G401.6 (cell line): ENCODE results near the gene CCDC27.
"Not testable (repeated sequence)": the region's sequence is repeated elsewhere in the genome, so short reads cannot be mapped to it uniquely, and the experiment has no call there.

Experiments
- FAIRE-seq: peaks from 2 replicates; lab custom pipeline; 2012; peaks lifted over from hg19 to GRCh38; lab: Jason Lieb, UNC

CCDC27 gene

DNA sequence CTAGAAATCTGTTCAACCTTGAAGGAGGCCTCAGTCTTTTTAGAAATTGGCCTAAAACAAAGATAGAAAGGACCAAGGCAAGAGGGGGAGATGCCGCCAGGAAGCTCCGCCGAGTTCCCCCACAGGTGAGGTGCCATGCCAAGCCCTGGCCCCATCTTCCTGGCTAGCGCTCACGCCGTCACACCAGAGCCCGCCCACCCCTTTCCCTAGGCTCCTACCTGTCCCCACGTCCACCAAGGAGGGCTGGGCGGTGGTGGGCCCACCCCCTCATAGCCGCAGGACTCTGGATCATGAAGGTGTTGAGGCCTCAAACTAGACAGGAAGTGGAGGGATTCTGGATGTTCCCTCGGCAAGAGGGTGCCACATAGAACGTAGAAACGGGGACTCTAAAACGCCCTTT, 15.5 kb upstream of the CCDC27 start:
- no peak for FAIRE-seq

DNA sequence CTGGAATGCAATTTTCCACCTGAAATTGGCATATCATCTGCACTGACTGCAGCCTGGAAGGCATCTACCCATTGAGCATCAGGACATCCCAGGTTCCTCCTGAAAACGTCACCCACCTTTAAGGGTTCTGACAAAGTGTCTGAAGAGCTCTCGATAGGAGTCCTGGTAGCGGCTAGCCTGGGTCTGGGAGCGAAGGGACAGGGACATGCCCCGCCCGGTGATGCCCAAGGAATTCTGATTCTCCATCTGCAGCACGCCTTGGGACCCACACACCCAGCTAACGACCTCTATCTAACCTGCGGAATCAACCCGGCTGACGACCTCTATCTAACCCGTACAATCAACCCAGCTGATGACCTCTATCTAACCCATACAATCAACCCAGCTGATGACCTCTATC, 13.3 kb upstream of the CCDC27 start:
- no peak for FAIRE-seq

DNA sequence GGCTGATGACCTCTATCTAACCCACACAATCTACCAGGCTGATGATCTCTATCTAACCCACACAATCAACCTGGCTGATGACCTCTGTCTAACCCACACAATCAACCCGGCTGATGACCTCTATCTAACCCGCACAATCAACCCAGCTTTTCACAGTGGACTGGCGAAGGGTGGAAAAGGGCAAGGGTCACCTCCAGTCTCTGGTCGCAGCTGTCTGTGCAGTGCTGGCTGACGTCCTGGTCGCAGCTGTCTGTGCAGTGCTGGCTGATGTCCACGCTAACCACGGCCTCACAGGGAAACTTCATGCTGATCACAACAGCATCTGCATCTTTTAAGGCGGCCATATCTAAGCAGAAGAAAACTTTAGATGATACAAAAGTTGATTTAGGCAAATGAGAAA, 12.2 kb upstream of the CCDC27 start:
- no peak for FAIRE-seq

DNA sequence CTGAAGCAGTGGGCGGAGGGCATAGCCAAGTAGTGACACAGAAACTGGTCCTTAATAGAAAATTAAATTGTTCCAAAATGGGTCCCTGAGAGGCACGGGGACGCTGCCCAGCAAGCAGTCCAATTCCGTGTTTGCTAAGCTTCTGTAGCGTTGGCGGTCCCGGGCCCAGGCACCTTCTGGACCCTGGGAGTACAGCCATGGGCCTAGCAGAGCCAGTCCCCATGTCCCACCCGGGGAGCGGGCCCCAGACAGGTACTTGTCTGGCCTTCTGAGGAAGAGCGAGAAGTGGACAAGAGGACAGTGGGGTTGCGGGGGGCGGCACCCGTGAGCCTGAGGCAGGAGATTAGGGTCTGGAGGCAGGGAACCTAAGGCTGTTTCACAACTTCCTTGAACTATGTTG, 11.5 kb upstream of the CCDC27 start:
- FAIRE-seq: no peak

DNA sequence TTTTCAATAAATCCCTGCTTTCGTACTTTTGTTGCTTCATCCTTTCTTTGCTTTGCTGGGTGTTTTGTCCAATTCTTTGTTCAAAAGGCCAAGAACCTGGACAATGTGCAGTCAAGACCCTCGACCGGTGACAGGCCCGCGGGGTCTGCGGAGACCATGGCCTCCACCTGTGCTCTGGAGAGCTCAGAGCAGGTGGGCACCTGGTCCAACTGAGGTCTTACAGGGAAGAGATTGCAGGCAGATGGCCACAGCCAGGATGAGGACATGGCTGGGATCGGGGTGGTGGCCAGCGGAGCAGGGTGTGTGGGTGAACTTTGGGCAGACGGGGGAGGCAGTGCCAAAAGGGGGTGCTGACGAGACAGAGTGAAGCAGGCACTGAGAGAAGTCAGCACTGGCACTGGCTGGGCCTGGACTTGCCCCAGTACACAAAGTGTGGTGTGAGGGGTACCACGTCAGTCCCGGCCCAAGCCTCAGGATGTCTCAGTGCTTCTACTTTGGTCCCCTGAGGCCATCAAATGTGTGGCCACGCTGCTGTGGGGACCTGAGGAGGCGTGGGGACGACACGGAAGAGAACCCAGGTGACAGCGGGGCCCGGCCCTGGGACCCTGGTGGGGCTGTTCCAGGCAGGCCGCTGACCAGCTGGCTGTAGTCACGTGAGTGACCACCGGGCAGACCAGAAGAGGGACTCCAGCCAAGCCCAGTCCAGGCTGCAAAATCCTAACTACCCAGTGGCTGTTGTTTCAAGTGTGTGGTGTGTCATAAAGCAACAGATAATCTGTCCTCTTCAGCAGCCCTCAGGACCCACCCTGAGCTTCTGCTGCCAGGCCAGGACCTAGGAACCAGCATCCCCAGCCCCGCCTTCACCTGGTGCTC, 10.4 kb upstream of the CCDC27 start:
- FAIRE-seq: no peak

DNA sequence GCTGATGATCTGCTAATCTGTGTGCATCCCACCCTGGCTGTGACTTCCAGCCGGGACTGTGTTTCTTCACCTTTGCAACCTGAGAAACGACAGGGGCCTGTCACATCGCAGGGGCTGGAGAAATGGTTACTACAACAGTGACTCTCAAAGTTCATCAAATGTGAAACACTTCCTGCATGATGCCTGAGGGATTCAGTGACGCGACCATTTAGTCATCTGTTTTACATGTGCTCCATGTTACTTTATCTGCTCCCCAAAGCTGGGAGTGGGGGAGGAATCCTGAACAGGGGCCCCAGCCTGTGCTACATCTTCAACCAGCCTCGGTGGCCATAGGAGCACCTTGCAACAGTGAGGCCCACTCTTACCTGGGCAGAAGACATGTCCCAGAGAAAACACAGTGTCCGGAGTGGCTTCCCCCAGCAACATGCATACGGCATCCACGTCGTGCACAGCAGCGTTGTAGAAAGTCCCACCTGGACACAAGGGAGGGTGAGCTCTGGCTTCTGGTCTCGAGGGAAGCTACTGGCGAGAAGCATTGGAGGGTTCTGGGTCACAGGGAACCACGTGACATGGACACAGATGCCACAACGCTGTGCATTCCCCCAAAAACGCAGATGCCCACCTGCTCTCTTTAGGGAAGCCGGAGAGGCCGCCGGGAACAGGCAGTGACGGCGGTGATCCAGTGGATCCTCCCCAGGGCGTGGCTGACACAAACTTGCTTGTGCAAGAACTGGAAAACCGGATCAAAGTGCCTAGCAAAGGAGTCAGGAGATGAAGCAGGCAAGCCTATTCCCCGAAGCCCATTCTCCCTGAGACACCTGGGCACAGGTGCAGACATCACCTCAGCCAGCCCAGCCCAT, 9.6 kb upstream of the CCDC27 start:
- FAIRE-seq: no peak

DNA sequence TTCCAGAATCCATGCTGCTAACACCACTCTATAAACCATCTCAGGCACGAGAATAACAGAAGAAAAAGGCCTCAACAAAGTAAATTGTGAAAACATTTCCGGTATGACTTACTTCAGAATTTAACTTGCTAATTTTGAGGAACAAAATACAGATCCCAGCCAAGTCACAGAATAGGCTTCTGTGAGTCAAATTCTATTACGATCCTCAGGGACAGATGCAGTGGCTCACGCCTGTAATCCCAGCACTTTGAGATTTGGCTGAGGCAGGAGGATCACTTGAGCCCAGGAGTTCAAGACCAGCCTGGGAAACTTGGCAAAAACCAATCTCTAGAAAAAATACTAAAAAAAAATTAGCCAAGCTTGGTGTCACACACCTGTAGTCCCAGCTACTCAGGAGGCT, 8.8 kb upstream of the CCDC27 start:
- no peak for FAIRE-seq

DNA sequence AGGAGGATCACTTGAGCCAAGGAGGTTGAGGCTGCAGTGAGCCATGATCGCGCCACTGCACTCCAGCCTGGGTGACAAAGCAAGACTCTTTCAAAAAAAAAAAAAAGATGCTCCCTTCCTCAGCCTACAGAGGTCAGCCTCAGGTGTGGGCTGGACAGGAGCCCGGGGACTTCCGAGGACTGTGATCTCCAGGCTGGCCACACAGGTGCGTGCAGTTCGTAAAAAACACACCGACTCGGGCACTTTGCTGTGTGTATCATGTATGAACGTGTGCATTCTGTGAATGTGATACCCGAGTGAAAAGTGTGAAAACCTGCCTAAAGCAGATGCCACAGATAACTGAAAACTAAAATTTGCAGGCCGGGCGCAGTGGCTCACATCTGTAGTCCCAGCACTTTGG, 8.4 kb upstream of the CCDC27 start:
- FAIRE-seq: no peak

DNA sequence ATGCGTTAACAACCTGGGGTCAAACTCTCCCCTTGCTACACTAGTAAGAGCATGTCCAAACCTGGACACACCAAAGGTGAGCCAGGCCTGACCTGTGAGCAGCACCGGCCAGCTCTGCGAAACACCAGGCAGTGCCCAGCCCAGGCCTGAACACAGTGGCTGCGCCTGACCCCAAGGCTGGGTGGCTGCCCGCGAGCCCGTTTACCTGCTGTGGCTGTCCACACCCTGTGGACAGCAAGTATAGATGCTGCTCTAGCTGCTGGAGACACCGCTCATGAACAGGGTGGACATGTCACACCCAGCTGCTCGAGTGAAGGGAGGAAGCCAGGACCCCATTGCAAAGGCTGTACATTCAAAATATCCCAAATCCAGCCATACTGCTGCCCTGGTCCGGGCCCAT, 7.6 kb upstream of the CCDC27 start:
- no peak for FAIRE-seq

DNA sequence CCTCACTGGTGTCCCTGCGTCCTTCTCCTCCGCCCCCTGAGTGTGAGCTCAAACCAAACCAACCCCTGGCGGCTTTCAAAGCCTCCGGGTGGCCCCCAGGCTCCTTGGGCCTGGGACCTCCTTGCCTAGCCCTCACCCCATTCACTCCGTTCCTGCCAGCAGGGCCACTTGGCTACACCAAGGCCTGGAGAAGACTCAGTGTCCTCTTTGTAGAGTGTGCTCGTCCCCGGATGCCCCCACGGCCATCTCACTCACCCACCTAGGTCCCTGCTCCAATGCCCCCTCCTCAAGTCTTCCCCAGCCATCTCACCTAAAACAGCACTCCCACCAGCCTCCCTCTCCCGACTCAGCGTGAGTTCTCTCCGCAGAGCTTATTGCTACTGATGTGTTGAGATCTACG, 7.2 kb upstream of the CCDC27 start:
- FAIRE-seq: no peak

DNA sequence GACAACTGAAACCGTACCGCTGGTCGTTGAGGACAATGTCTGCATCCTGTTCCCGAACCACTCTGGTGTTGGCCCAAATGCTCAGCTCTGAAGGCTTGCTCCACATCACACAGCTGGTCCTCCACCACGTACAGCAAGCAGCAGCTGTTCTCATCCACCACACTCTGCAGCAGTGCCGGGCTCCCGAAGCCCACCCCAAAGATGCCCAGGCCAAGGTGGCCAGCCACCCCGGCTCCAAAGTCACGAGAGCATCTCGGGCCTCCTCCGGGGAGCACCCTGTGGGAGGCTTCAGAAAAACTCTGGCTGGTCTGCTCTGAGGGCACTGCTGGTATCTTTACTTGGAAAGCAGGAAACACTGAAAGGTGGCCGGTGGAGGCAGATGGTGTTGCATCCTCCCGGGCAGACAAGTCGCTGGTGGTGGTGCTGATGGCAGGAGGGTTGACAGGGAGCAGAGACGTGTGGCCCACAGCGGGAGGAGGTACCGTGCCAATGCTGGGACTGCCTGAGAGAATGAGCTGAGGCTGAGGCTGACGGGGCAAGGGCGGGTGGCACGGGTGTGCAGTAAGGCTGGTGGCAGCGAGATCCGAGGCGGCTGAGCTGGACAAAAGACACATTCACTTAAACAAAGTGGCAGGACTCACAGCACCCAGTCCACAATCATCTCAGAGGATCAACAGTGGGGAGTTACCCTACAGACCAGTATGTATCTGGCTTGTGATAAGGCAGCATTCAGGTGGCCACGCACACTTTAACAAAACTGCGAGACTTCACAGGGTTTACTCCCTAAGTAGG, 6.5 kb upstream of the CCDC27 start:
- no peak for FAIRE-seq

DNA sequence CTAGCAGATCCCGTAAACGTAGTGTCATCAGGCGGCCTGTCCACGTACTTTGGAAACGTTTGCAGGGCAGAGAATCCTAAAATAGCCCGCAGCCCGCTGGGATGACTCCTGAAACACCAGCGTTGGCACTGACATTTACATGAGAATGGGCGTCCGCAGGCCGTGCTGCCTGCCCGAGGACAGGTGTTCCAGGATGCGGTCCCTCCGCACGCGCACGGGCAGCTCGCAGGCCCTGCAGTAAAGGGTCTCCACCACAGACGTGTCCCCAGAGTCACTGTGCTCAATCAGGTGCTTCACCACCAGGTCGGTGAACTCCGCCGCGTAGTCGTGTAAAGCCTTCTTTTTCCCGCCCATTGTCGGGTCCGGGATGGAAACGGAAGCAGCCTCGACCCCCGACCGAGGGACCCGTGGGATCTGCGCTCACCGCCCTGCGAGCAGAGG, 5.8 kb upstream of the CCDC27 start:
- FAIRE-seq: no peak

DNA sequence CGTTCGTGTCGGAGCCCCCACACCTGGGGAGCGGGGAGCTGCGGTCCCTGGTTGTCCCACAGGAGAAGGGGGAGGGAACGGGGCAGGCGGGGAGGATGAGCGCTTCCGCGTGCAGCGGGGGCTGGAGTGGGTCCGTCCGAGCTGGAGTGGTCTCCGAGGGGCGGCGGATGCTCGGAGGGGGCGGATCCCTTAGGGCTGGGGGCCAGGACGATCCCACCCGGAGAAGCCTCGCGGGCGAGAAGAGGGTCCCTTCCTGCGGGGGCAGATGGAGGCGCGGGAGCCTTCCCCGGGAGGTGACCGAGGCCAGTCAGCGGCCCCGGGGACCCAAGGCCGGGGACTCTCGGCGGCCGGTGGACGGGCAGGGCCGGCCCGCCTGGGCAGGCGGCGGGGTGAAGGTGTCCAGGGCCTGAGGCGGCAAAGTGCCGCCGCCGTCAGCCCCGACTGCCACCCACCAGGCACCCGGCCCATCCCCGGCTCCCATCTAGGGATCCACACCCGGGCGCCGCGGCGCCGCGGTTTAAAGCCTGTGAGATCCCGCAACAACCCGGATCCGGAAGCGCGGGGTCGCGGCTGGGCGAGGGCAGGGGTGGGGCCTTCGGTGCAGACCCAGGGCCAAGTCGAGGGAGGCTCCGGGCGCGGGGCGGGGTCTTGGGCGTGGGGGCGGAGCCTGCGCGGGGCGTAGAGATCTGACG, 5.3 kb upstream of the CCDC27 start:
- no peak for FAIRE-seq

DNA sequence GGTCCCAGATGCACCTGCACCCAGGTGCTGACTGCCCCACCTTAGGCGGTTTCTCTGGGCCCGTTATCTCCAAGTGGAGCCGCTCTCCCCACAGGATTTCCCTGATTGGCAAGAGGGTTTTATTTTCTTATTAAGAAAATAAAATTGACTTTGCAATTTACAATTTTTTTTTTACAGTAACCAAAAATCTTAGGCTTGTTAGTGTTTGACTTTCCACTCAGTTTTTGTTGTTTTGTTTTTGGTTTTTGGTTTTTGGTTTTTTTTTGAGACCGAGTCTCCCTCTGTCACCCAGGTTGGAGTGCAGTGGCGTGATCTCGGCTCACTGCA, 4.8 kb upstream of the CCDC27 start:
- FAIRE-seq: no peak

DNA sequence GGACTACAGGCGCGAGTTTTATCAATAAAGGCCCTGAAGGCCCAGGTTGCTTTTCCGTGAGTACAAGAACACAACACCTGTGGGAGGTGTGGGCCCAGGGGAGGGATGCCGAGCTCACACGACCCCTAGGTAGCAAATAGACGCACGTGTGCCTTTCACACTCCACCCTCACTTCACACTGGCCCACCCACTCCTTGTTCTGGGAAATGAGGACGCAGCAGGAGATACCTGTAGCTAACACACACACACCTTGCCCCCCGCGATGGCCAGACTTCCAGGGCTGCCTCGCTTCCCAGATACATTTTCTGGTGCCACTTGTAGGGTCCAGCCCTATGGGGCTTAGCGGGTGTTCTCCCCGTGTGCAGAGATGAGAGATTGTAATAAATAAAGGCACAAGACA, 4.3 kb upstream of the CCDC27 start:
- FAIRE-seq: no peak

DNA sequence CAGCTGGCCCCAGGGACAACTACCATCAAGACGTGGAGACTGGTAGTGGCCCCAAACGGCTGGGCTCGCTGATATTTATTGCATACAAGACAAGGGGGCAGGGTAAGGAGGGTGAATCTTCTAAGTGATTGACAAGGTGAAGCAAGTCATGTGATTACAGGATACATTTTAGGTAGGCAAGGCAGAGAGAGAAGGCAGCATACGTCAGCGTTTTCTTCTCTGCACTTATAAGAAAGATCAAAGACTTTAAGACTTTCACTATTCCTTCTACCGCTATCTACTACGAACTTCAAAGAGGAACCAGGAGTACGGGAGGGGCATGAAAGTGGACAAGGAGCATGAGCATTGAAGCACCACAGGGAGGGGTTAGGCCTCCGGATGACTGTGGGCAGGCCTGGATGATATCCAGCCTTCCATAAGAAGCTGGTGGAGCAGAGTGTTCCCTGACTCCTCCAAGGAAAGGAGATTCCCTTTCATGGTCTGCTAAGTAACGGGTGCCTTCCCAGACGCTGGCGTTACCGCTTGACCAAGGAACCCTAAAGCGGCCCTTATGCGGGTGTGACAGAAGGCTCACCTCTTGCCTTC, 3.8 kb upstream of the CCDC27 start:
- FAIRE-seq: not testable (repeated sequence)

DNA sequence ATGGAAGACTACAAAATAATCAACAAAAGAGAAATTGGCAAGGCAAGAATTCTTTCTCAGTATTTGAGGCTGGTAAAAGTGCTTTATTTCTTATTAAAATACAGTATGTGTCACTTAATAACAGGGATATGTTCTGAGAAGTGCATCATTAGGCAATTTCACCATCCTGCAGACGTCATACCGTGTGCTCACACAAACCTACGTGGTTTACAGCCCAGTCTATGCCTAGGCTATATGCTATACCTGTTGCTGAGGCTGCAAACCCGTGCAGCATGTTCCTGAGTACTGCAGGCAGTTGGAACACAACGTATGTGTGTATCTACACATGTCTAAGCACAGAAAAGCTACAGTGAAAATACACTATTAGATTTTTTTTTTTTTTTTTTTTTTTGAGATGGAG, 2.7 kb upstream of the CCDC27 start:
- no peak for FAIRE-seq

DNA sequence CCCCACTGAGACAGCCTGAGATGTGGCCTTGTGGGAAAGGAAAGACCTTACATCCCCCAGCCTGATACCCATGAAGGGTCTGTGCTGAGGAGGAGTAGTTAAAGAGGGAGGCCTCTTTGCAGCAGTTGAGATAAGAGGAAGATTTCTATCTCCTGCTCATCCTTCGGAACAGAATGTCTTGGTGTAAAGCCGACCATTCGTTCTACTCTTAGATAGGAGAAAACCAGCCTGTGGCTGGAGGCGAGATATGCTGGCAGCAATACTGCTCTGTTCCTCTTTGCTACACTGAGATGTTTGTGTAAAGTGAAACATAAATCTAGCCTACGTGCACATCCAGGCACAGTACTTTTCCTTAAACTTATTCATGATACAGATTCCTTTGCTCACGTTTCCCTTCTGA, 1.5 kb upstream of the CCDC27 start:
- FAIRE-seq: no peak

DNA sequence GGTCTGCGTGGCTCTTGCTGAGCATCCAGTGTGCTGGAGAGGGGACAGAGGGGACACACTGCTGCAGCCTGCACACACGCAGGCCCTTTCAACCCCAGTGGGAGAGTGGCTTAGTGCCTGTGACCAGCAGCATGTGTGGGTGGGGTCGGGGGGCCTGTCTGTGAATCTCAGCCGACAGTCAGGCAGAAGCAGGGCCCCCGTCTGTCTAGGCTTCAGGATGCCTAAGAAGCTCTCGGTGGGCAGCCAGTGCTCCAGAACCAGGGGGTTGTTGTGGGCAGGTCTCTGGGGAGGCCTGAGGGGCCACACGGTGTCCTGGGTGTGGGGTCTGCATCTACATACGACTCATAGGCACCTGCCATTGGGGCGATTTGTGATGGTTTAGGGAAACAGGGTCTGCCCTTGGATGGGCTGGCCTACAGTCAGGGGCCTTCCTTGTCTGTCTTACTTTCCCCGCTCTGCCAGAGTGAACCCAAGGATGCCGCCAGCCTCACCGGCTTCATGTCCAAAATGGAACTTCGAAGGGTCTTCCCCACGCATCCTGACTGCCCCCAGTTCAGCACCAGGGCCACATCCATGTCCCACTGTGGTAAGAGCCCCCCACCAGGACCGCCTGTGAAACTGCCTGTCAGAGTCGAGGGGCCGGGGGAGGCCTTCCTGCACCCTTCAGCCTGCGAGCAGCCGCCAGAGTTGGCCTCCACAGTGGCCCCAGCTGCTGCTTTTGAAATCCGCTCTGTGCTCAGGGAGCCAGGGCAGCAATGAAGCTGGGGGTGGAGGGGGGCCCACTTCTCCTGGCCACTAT, 1.6 kb downstream of the CCDC27 start:
- FAIRE-seq: no peak

DNA sequence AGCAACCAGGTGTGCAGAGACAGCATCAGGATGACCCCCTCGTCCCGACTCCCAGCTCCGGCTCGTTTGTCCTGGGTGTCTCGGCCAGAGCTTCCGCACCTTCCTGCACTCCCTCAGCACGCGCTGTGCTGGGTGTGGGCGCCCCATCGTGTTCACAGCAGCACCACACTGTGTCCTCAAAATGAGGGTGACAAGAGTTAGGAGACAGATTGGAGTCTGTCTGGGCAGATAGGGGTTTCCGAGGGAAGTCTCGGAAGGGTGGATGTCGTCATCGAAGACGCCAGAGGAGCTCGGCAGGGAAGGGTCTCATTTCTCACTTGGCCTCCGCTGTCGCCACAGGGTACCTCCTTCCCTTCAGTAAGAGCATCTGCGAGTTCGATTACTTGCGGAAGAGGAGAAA, 4.1 kb downstream of the CCDC27 start:
- FAIRE-seq: no peak

DNA sequence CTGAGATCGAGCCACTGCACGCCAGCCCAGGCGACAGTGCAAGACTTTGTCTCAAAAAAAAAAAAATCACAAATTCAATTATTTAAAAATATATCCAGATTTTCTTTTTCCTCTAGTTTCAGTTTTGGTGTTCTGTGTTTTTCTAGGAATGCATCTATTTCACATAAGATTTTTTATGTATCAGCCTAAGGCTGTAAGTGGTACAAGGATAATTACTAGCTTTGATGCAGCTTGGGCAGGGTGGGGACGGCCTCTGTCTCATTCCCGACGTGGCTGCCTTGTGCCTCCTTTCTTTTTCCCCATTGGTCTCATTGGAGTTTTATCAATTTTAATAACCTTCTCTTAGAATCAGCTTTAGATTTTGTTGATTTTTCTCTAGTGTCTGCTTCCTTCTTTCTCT, 6.9 kb downstream of the CCDC27 start:
- no peak for FAIRE-seq
